ENCODE results near the gene ACOT6. TPM values are rescaled to one million over a fixed set of nuclear protein-coding genes. Genes with fewer than 3 reads are reported as not detected.

The ACOT6 gene
- total RNA-seq, 1 experiment from 2014 or later = not detected

- DNase-seq (ENCODE audit: low read depth) = no peak
- in situ Hi-C loops (cut with HindIII; ENCODE audit: low pct_unique_long_range_greater_than_20kb, low sequenced_read_pairs) = no loop called here
Measured at GRCh38 chr14:73591690-73592449, 20.4 kb upstream of the ACOT6 start, which contains the start of gene ACOT4. TSS of gene ACOT4 (plus strand) at chr14:73591873. CDS start at chr14:73591960, 87 bp downstream.

- in situ Hi-C loops (cut with HindIII; ENCODE audit: low pct_unique_long_range_greater_than_20kb, low sequenced_read_pairs) = no loop called here
- DNase-seq (ENCODE audit: low read depth) = no peak
Measured at GRCh38 chr14:73594491-73594890, 17.8 kb upstream of the ACOT6 start.

- in situ Hi-C loops (cut with HindIII; ENCODE audit: low pct_unique_long_range_greater_than_20kb, low sequenced_read_pairs) = no loop called here
- DNase-seq (ENCODE audit: low read depth) = no peak
Measured at GRCh38 chr14:73599499-73599898, 12.8 kb upstream of the ACOT6 start.

GRCh38 chr14:73602994-73603393 lies 9.3 kb upstream of the ACOT6 start:
- no peak for DNase-seq (ENCODE audit: low read depth)
- in situ Hi-C loops (cut with HindIII; ENCODE audit: low pct_unique_long_range_greater_than_20kb, low sequenced_read_pairs) = no loop called here

GRCh38 chr14:73606271-73606670 lies 6.0 kb upstream of the ACOT6 start:
- no peak for DNase-seq (ENCODE audit: low read depth)
- in situ Hi-C loops (cut with HindIII; ENCODE audit: low pct_unique_long_range_greater_than_20kb, low sequenced_read_pairs) = no loop called here

GRCh38 chr14:73607241-73607640 lies 5.1 kb upstream of the ACOT6 start:
- DNase-seq (ENCODE audit: low read depth) = no peak
- in situ Hi-C loops (cut with HindIII; ENCODE audit: low pct_unique_long_range_greater_than_20kb, low sequenced_read_pairs) = no loop called here

- in situ Hi-C loops (cut with HindIII; ENCODE audit: low pct_unique_long_range_greater_than_20kb, low sequenced_read_pairs) = no loop called here
- no peak for DNase-seq (ENCODE audit: low read depth)
Measured at GRCh38 chr14:73610687-73611086, 1.6 kb upstream of the ACOT6 start.

GRCh38 chr14:73613046-73613383 lies 698 bp downstream of the ACOT6 start:
- DNase-seq (ENCODE audit: low read depth) = no peak
- in situ Hi-C loops (cut with HindIII; ENCODE audit: low pct_unique_long_range_greater_than_20kb, low sequenced_read_pairs) = no loop called here

- in situ Hi-C loops (cut with HindIII; ENCODE audit: low pct_unique_long_range_greater_than_20kb, low sequenced_read_pairs) = no loop called here
- DNase-seq (ENCODE audit: low read depth) = no peak
Measured at GRCh38 chr14:73613419-73613963, 1.2 kb downstream of the ACOT6 start.

- in situ Hi-C loops (cut with HindIII; ENCODE audit: low pct_unique_long_range_greater_than_20kb, low sequenced_read_pairs) = no loop called here
Measured at GRCh38 chr14:73616831-73617230, 4.5 kb downstream of the ACOT6 start.

GRCh38 chr14:73619524-73619923 lies 7.2 kb downstream of the ACOT6 start:
- in situ Hi-C loops (cut with HindIII; ENCODE audit: low pct_unique_long_range_greater_than_20kb, low sequenced_read_pairs) = no loop called here
- no peak for DNase-seq (ENCODE audit: low read depth)

More at GRCh38 chr14:73616831-73617230, 4.5 kb downstream of the ACOT6 start:
- no peak for DNase-seq (ENCODE audit: low read depth)

GRCh38 chr14:73620268-73620667 lies 8.0 kb downstream of the ACOT6 start:
- no peak for DNase-seq (ENCODE audit: low read depth)
- in situ Hi-C loops (cut with HindIII; ENCODE audit: low pct_unique_long_range_greater_than_20kb, low sequenced_read_pairs) = no loop called here

- no peak for DNase-seq (ENCODE audit: low read depth)
- in situ Hi-C loops (cut with HindIII; ENCODE audit: low pct_unique_long_range_greater_than_20kb, low sequenced_read_pairs) = no loop called here
Measured at GRCh38 chr14:73623504-73624054, 11.3 kb downstream of the ACOT6 start.

- DNase-seq (ENCODE audit: low read depth) = no peak
- in situ Hi-C loops (cut with HindIII; ENCODE audit: low pct_unique_long_range_greater_than_20kb, low sequenced_read_pairs) = no loop called here
Measured at GRCh38 chr14:73625706-73626105, 13.4 kb downstream of the ACOT6 start.

- DNase-seq (ENCODE audit: low read depth) = no peak
- in situ Hi-C loops (cut with HindIII; ENCODE audit: low pct_unique_long_range_greater_than_20kb, low sequenced_read_pairs) = no loop called here
Measured at GRCh38 chr14:73627151-73627558, 14.8 kb downstream of the ACOT6 start.

- in situ Hi-C loops (cut with HindIII; ENCODE audit: low pct_unique_long_range_greater_than_20kb, low sequenced_read_pairs) = no loop called here
- no peak for DNase-seq (ENCODE audit: low read depth)
Measured at GRCh38 chr14:73630009-73630780, 17.9 kb downstream of the ACOT6 start.

- in situ Hi-C loops (cut with HindIII; ENCODE audit: low pct_unique_long_range_greater_than_20kb, low sequenced_read_pairs) = no loop called here
- DNase-seq (ENCODE audit: low read depth) = no peak
Measured at GRCh38 chr14:73633116-73634010, 21.0 kb downstream of the ACOT6 start.
